NAMALWA (cell line): ENCODE data around the gene CGB3.

Source experiments
- DNase-seq: peaks from one replicate; pipeline ENCODE4 v3.0.0-alpha.2; 2015; ENCODE audit warnings: low spot score

The CGB3 gene

GRCh38 chr19:49016067-49016839 is 7.9 kb downstream of the CGB3 start:
- no peak for DNase-seq

- no peak for DNase-seq
Observed at GRCh38 chr19:49014870-49015255, 9.3 kb downstream of the CGB3 start.

GRCh38 chr19:49014123-49014869 is 9.8 kb downstream of the CGB3 start:
- no peak for DNase-seq

GRCh38 chr19:49011194-49011593 is 12.9 kb downstream of the CGB3 start:
- DNase-seq = no peak

- no peak for DNase-seq
Observed at GRCh38 chr19:49010453-49010852, 13.7 kb downstream of the CGB3 start.

GRCh38 chr19:49009828-49010227 is 14.3 kb downstream of the CGB3 start:
- no peak for DNase-seq

- no peak for DNase-seq
Observed at GRCh38 chr19:49006905-49007304, 17.2 kb downstream of the CGB3 start.

- no peak for DNase-seq
Observed at GRCh38 chr19:49004964-49005614, 19.0 kb downstream of the CGB3 start.

GRCh38 chr19:49004133-49004532 is 20.0 kb downstream of the CGB3 start:
- no peak for DNase-seq

GRCh38 chr19:48999481-49000325 is 24.4 kb downstream of the CGB3 start:
- DNase-seq = peak; percentile 71

GRCh38 chr19:48997972-48998371 is 26.2 kb downstream of the CGB3 start:
- peak; percentile 74 for DNase-seq

- no peak for DNase-seq
Observed at GRCh38 chr19:48994035-48994386, 30.1 kb downstream of the CGB3 start.

- DNase-seq = peak; percentile 99
Observed at GRCh38 chr19:48993175-48994034, 30.7 kb downstream of the CGB3 start, which contains the start of the genes GYS1 and RUVBL2. Gene GYS1 (minus strand): TSS chr19:48993309. CDS start chr19:48993112, 197 bp downstream. Gene RUVBL2 (plus strand): TSS chr19:48993887. CDS start chr19:48993912, 25 bp downstream.

- peak; percentile 26 for DNase-seq
Observed at GRCh38 chr19:48992581-48993174, 31.5 kb downstream of the CGB3 start.

GRCh38 chr19:48991873-48992580 is 32.1 kb downstream of the CGB3 start:
- no peak for DNase-seq

GRCh38 chr19:48991011-48991609 is 33.0 kb downstream of the CGB3 start:
- DNase-seq = no peak

- DNase-seq = no peak
Observed at GRCh38 chr19:48990400-48990799, 33.7 kb downstream of the CGB3 start.

GRCh38 chr19:48989701-48990291 is 34.3 kb downstream of the CGB3 start:
- no peak for DNase-seq

GRCh38 chr19:48988860-48989259 is 35.3 kb downstream of the CGB3 start:
- no peak for DNase-seq
